22Rv1 (cell line): Measurements from ENCODE around the gene ROPN1B.
"Not testable (repeated sequence)": the region's sequence is repeated elsewhere in the genome, so short reads cannot be mapped to it uniquely, and the experiment has no call there.

ENCODE experiments used
- CTCF ChIP-seq: fragments of 450-650 bp; IDR thresholded peaks from 2 replicates; pipeline ENCODE4 v1.5.1; 2017; ENCODE audit warnings: mild to moderate bottlenecking
- ZFX ChIP-seq: fragments of 450-650 bp; IDR thresholded peaks from 2 replicates; pipeline ENCODE4 v1.6.1; 2017; ENCODE audit warnings: antibody characterized with exemption, borderline replicate concordance

GRCh38 chr3:125971997-125972944, 3.3 kb downstream of the ROPN1B start:
- TF ChIP-seq CTCF: peak; percentile 85
- TF ChIP-seq ZFX: not testable (repeated sequence)
